Body of pancreas (tissue), 4 donors: ENCODE data around the gene CYB561A3.

Source experiments
- POLR2A ChIP-seq, 3 donors: fragments of 450-650 bp; IDR thresholded peaks; one replicate each; pipeline ENCODE4 v1.6.1; 2016; ENCODE audit warnings: antibody characterized with exemption in 3 of 3, mild to moderate bottlenecking in 2 of 3
- TF ChIP-seq, protein P1 (sequence below), 7 experiments: fragments of 450-650 bp in 4 of 7; fragments of 200-600 bp in 3 of 7; sonication (generic) in 3 of 7; IDR thresholded peaks; one replicate each; pipeline ENCODE4 v1.5.1; 2016 to 2019; ENCODE audit warnings: antibody characterized with exemption in 7 of 7

DNA sequence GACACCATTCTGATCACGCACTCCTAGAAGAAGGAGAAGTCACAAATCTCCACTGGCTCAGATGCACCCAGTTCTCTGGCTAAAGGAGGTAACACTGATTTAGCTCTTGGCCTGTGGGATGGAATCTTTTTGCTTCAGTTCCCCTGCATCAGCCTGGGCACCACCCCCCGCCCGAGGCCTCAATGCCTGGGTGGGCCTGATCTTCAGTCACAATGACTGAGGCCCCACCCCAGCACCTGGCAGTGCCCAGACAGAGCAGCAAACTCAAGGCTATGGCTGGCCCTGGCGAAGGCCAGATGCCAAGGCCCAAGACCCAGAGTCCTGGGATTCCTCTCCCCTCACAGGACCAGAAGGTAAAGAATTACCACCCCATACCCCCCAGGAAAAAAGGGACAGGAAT is 5.0 kb downstream of the CYB561A3 start:
- TF ChIP-seq, protein P1, sequence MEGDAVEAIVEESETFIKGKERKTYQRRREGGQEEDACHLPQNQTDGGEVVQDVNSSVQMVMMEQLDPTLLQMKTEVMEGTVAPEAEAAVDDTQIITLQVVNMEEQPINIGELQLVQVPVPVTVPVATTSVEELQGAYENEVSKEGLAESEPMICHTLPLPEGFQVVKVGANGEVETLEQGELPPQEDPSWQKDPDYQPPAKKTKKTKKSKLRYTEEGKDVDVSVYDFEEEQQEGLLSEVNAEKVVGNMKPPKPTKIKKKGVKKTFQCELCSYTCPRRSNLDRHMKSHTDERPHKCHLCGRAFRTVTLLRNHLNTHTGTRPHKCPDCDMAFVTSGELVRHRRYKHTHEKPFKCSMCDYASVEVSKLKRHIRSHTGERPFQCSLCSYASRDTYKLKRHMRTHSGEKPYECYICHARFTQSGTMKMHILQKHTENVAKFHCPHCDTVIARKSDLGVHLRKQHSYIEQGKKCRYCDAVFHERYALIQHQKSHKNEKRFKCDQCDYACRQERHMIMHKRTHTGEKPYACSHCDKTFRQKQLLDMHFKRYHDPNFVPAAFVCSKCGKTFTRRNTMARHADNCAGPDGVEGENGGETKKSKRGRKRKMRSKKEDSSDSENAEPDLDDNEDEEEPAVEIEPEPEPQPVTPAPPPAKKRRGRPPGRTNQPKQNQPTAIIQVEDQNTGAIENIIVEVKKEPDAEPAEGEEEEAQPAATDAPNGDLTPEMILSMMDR (IDR thresholded peaks at IDR 0.05) = no peak
- TF ChIP-seq POLR2A (IDR thresholded peaks at IDR 0.05) = no peak
